K562 (cell line): ENCODE data around the gene SEPTIN12. TPM values are rescaled to one million over a fixed set of nuclear protein-coding genes. Genes with fewer than 3 reads are reported as not detected.

ENCODE experiments used
- ATAC-seq: fragments of 200-7000 bp; cut with Tn5 transposase; 3 replicates; pipeline ENCODE4 v1.9.1; 2020; ENCODE audit warnings: moderate library complexity
- BruUV-seq: library from RNA; stranded (reverse); fragments of 400-500 nt; replicated peaks from 2 replicates; lab custom pipeline; 2021; lab: Mats Ljungman, UMichigan
- CTCF ChIA-PET: fragments of 300-600 bp; formaldehyde crosslinking; extraction: SDS; loops from one replicate; lab custom pipeline; 2021; ENCODE audit warnings: low intra/inter-chr PET ratio; lab: Yijun Ruan, JAX
- POLR2A ChIA-PET: fragments of 300-600, 350-650 bp; sonication (Branson Sonifier 250); formaldehyde crosslinking; extraction: SDS; loops from one replicate; lab custom pipeline; 2021; ENCODE audit warnings: antibody characterized with exemption, inconsistent platforms; lab: Yijun Ruan, JAX
- DNase-seq, 4 experiments: peaks; one replicate each; pipeline versions ENCODE4 v3.0.0 to v3.0.0-alpha.2; 2011 to 2018; ENCODE audit warnings: low spot score in 3 of 4, mixed read lengths in 3 of 4; ENCODE audit errors: extremely low read depth in 1 of 4
- FAIRE-seq: peaks from 2 replicates; lab custom pipeline; 2011; peaks lifted over from hg19 to GRCh38; lab: Jason Lieb, UNC
- H2AFZ ChIP-seq: 2 replicates; pipeline ENCODE4 v1.6.0; 2011; ENCODE audit warnings: low read depth, low read length, control low read depth, inconsistent platforms
- H3K27ac ChIP-seq: fragments of 200-600 bp; 3 replicates; pipeline ENCODE4 v1.8.0; 2011; ENCODE audit warnings: low read depth, mild to moderate bottlenecking, control low read depth, inconsistent platforms, low read length, moderate library complexity, mixed read lengths; ENCODE audit errors: extremely low read depth
- H3K27me3 ChIP-seq, 2 experiments: fragments of 300-600 bp in 1 of 2; 2 replicates in 1 of 2; 3 replicates in 1 of 2; pipeline versions ENCODE4 v1.6.0 to v1.8.0; 2011; ENCODE audit warnings: inconsistent platforms in 2 of 2, low read length in 2 of 2, mild to moderate bottlenecking in 1 of 2, mixed read lengths in 1 of 2, moderate library complexity in 1 of 2; ENCODE audit not compliant: control insufficient read depth in 2 of 2, insufficient read depth in 2 of 2
- H3K36me3 ChIP-seq: fragments of 300-600 bp; 3 replicates; pipeline ENCODE4 v1.8.0; 2011; ENCODE audit warnings: mild to moderate bottlenecking, low read length, inconsistent platforms; ENCODE audit not compliant: control insufficient read depth, insufficient read depth
- H3K4me1 ChIP-seq, 2 experiments: fragments of 200-600 bp in 1 of 2; replicated peaks in 1 of 2; 2 replicates in 1 of 2; 3 replicates in 1 of 2; pipeline versions ENCODE4 v1.5.1 to v1.8.0; 2011; ENCODE audit warnings: inconsistent platforms in 2 of 2, low read length in 2 of 2, mild to moderate bottlenecking in 1 of 2, mixed read lengths in 1 of 2, moderate library complexity in 1 of 2; ENCODE audit not compliant: control insufficient read depth in 2 of 2, insufficient read depth in 2 of 2
- H3K4me2 ChIP-seq: 2 replicates; pipeline ENCODE4 v1.6.1; 2011; ENCODE audit warnings: low read length, control low read depth, inconsistent platforms, mixed read lengths; ENCODE audit not compliant: insufficient read depth
- H3K4me3 ChIP-seq: fragments of 200-600 bp; sonication (generic), shearing (Covaris generic); 2 replicates; pipeline ENCODE4 v1.5.1; 2016; ENCODE audit warnings: control low read depth, inconsistent platforms
- H3K79me2 ChIP-seq: fragments of 200-600 bp; 3 replicates; pipeline ENCODE4 v1.8.0; 2011; ENCODE audit warnings: low read length, inconsistent platforms; ENCODE audit not compliant: control insufficient read depth, insufficient read depth
- H3K9ac ChIP-seq, 2 experiments: 2 replicates each; pipeline versions ENCODE4 v1.6.0 to v1.6.1; 2011; ENCODE audit warnings: low read depth in 2 of 2, low read length in 2 of 2, control low read depth in 1 of 2, inconsistent platforms in 1 of 2, mild to moderate bottlenecking in 1 of 2, mixed read lengths in 1 of 2; ENCODE audit not compliant: insufficient read depth in 1 of 2
- H3K9me1 ChIP-seq: one replicate; pipeline ENCODE4 v1.6.0; 2011; ENCODE audit warnings: inconsistent platforms, mild to moderate bottlenecking, low read length, moderate library complexity; ENCODE audit not compliant: control insufficient read depth, insufficient read depth
- H3K9me3 ChIP-seq: replicated peaks from 2 replicates; pipeline ENCODE4 v1.5.1; 2011; ENCODE audit warnings: low read depth, low read length, inconsistent platforms; ENCODE audit not compliant: control insufficient read depth, insufficient read depth
- H4K20me1 ChIP-seq: replicated peaks from 2 replicates; pipeline ENCODE4 v1.6.1; 2011; ENCODE audit warnings: low read length, inconsistent platforms, mixed read lengths; ENCODE audit not compliant: control insufficient read depth, insufficient read depth
- ARHGAP35 ChIP-seq: fragments of 450-650 bp; IDR thresholded peaks from 2 replicates; pipeline ENCODE4 v1.6.1; 2018; ENCODE audit not compliant: partially characterized antibody
- EGR1 ChIP-seq: fragments of 450-650 bp; conservative IDR thresholded peaks from 2 replicates; pipeline ENCODE4 v1.6.1; 2017; ENCODE audit warnings: mild to moderate bottlenecking
- ELF1 ChIP-seq: fragments of 200-800 bp; sonication (Bioruptor generic); IDR thresholded peaks from 2 replicates; pipeline ENCODE4 v1.6.1; 2016; ENCODE audit warnings: missing genetic modification characterization, missing compliant biosample characterization
- FOXJ3 ChIP-seq: sonication (generic); formaldehyde crosslinking; IDR thresholded peaks from 2 replicates; pipeline ENCODE4 v1.4.0; 2020; ENCODE audit warnings: mild to moderate bottlenecking, missing genetic modification reagents
- JUNB ChIP-seq: fragments of 450-650 bp; formaldehyde crosslinking; conservative IDR thresholded peaks from 2 replicates; pipeline ENCODE4 v1.4.0; 2020; ENCODE audit warnings: mild to moderate bottlenecking
- KLF13 ChIP-seq: fragments of 450-650 bp; IDR thresholded peaks from 2 replicates; pipeline ENCODE4 v1.6.1; 2016; ENCODE audit warnings: missing genetic modification characterization, low read depth, mild to moderate bottlenecking, missing compliant biosample characterization, moderate library complexity, borderline replicate concordance
- PHTF2 ChIP-seq: fragments of 250-450 bp; sonication (Bioruptor Pico); IDR thresholded peaks from 2 replicates; pipeline ENCODE4 v1.5.0; 2021; ENCODE audit warnings: mild to moderate bottlenecking
- POLR2G ChIP-seq: fragments of 200-400 bp; formaldehyde crosslinking; IDR thresholded peaks from 2 replicates; pipeline ENCODE4 v1.6.1; 2017; ENCODE audit warnings: low read depth, mild to moderate bottlenecking, antibody characterized with exemption, low read length, moderate library complexity
- RBFOX2 ChIP-seq: fragments of 200-400 bp; formaldehyde crosslinking; IDR thresholded peaks from 2 replicates; pipeline ENCODE4 v1.6.1; 2017; ENCODE audit warnings: low read depth, mild to moderate bottlenecking, low read length, moderate library complexity
- SIN3A ChIP-seq, 2 experiments: fragments of 150-350 bp in 1 of 2; IDR thresholded peaks; 2 replicates each; pipeline ENCODE4 v1.6.1; 2011 to 2016; ENCODE audit warnings: borderline replicate concordance in 2 of 2, low read depth in 2 of 2, low read length in 2 of 2, mild to moderate bottlenecking in 2 of 2, moderate library complexity in 2 of 2; ENCODE audit not compliant: control insufficient read depth in 1 of 2
- SMC3 ChIP-seq: conservative IDR thresholded peaks from 2 replicates; pipeline ENCODE4 v1.6.1; 2011; ENCODE audit warnings: low read depth, low read length, improper control_type of control experiment; ENCODE audit not compliant: insufficient read depth
- ZC3H11A ChIP-seq: IDR thresholded peaks from 2 replicates; pipeline ENCODE4 v1.6.1; 2012; ENCODE audit warnings: low read depth, low read length, improper control_type of control experiment
- ZNF431 ChIP-seq: sonication (generic); formaldehyde crosslinking; IDR thresholded peaks from 2 replicates; pipeline ENCODE4 v1.8.0; 2022; ENCODE audit warnings: mild to moderate bottlenecking, missing genetic modification reagents
- WGBS: fragments of 100-300 bp; shearing (Covaris generic); methylation state at CpG from one replicate; pipeline ENCODE4 v1.1.6; 2016; ENCODE audit warnings: low coverage, mixed read lengths; ENCODE audit not compliant: insufficient coverage; ENCODE audit errors: missing lambda C conversion rate; 5-methylcytosine and 5-hydroxymethylcytosine counted together
- in situ Hi-C: fragments of 300-500 bp; cut with MboI; formaldehyde crosslinking; loops from 4 replicates; pipeline ENCODE4 v1.15.0; 2018; ENCODE audit warnings: inconsistent platforms, mixed read lengths
- intact Hi-C: fragments of 100-400 bp; cut with micrococcal nuclease; formaldehyde crosslinking; loops from 2 replicates; pipeline ENCODE4 v1.14.2; 2022
- polyA plus RNA-seq, 8 experiments: library from polyadenylated mRNA; depleted of rRNA in 4 of 8; stranded (reverse) in 5 of 8; unstranded in 3 of 8; fragments of >200 nt; fragmentation: Nextera tagmentation in 2 of 8; fragmentation: Illumina TruSeq in 1 of 8; extraction: Ambion mirVana in 2 of 8; extraction: Trizol in 1 of 8; gene quantifications; 2 replicates each; pipeline versions ENCODE4 v1.2.1 to v1.2.3, GENCODE V29; 2011 to 2014; ENCODE audit warnings: inconsistent platforms in 1 of 8, missing spikeins in 1 of 8
- total RNA-seq, 7 experiments: library from RNA; depleted of rRNA in 6 of 7; stranded (reverse); fragments of >200 nt in 6 of 7; fragmentation: Illumina TruSeq in 2 of 7; extraction: Trizol in 2 of 7; gene quantifications; 2 replicates each; pipeline versions ENCODE4 v1.2.1 to v1.2.3, GENCODE V29; 2011 to 2021; ENCODE audit warnings: low replicate concordance in 1 of 7
- TF ChIP-seq, protein P1 (sequence below): fragments of 250-450 bp; sonication (Bioruptor Pico); IDR thresholded peaks from 2 replicates; pipeline ENCODE4 v1.8.0; 2021; ENCODE audit warnings: moderate library complexity, mild to moderate bottlenecking, inconsistent platforms

The SEPTIN12 gene
- total and polyA plus RNA-seq, 9 of the 15 experiments (the other 6 are each of a cell fraction or from before 2014, with no cell fraction given), result not detected

DNA sequence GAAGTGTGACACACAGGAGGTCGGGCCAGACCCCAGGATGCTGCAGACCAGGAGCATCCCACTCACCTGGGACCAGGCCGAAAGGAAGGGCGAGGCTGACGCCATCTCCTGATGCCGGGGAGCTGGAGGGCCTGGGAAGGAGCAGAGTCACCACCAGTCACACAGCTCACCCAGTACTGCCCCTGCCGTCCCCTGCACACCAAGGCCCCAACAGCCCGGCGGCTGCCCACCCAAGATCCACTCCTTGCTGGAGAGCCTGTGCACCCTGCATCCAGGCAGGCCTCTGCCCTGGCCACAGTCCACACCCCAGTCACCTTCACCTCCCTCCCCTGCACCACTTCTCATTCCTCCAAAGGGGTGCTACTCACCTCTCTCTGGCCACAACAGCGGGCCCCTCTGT lies 25.9 kb downstream of the SEPTIN12 start:
- Histone ChIP-seq H3K4me2 (no peak overlapping the region), H3K4me1 (peaks cover 8 to 32% of the 10 kb centered on the region in 2 experiments), H3K4me3 (no peak overlapping the region), H2AFZ (no peak overlapping the region), H3K79me2 (peaks cover 21% of the 10 kb centered on the region), H3K9me3 (no peaks in the 10 kb centered on the region), H3K9me1 (no peaks in the 10 kb centered on the region), H3K27me3 (no peaks in the 10 kb centered on the region), H4K20me1 (no peaks in the 10 kb centered on the region), H3K9ac (peak overlapping the region in 1 of 2 experiments; percentile 20; a peak in 1 of 4 replicates), H3K36me3 (peaks cover 66% of the 10 kb centered on the region; the same call in 2 of the 3 replicates), H3K27ac (no peak overlapping the region)
- WGBS, result 79% methylated on average over 9 of the region's 9 CpGs
- TF ChIP-seq, protein P1, sequence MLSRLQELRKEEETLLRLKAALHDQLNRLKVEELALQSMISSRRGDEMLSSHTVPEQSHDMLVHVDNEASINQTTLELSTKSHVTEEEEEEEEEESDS (CRISPR knock-in tag), result no peak
- TF ChIP-seq RBFOX2, result peak; percentile 52
- FAIRE-seq (no peak), DNase-seq (no peak), ATAC-seq (no peak)
- no TSS peak for BruUV-seq
- CTCF ChIA-PET, result no interaction called here
- POLR2A ChIA-PET, result interaction anchor here (0.6 to 1.1 kb wide), 3 partner anchors 15 to 310 kb away, joined by 3 read pairs; no protein-coding TSS in a partner anchor
- intact Hi-C loops, result no loop called here
- in situ Hi-C loops, result no loop called here

DNA sequence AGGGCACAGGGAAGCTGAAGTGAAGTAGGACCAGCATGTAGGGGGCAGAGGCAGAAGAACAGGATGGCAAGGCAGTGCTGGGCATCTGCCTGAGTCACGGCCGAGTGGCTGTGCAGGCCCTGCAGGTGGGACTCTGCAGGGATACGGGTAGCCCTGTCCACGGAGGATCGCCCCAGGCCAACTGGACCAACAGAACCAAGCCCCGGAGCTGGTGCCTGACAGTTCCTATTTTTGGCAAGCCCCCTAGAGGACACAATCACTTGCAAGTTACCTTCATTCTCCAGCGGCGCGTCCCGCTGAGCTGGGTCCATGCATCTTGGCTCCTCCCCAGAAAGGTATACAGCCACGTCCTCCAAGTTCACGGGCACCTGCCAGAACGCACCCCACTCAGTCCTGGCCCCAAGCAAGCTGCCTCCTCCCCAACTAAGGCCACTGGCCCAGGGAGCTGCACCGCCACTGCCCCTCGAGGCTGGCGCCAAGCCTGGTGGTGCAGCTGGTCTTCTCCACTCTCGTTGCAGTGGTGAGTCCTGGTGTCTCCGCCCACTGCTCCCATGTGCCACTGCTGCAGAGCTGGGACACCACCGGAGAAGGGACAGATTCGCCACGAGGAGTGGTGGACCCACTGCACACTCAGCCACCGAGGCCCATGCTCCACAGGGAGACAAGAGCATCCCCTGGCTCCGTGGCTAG lies 27.8 kb downstream of the SEPTIN12 start:
- 93% methylated on average over 23 of the region's 23 CpGs for WGBS
- TF ChIP-seq ARHGAP35 (no peak), ELF1 (tag) (no peak), PHTF2 (CRISPR knock-in tag) (no peak), POLR2G (peak; percentile 33; the same call in 1 of the 2 replicates), JUNB (CRISPR knock-in tag) (no peak), SIN3A (IDR thresholded peaks at IDR 0.05; ENCODE audit: borderline replicate concordance in 2 of 2, control insufficient read depth in 1 of 2, low read depth in 2 of 2, low read length in 2 of 2) (no peak), FOXJ3 (no peak), ZNF431 (CRISPR knock-in tag) (no peak), ZC3H11A (no peak), KLF13 (no peak), EGR1 (no peak), RBFOX2 (peak; percentile 28; the same call in 1 of the 2 replicates), SMC3 (no peak)
- peak overlapping the region in 1 of 2 experiments; percentile 68; a peak in 2 of 4 replicates for H3K9ac ChIP-seq
- H3K27me3 ChIP-seq, result no peaks in the 10 kb centered on the region
- no peak for FAIRE-seq
- CTCF ChIA-PET, result no interaction called here
- H3K27ac ChIP-seq, result no peak overlapping the region
- H2AFZ ChIP-seq, result no peak overlapping the region
- in situ Hi-C loops (no loop called here), intact Hi-C loops (no loop called here)
- no peak overlapping the region for H3K4me2 ChIP-seq
- H3K79me2 ChIP-seq, result peaks cover 4% of the 10 kb centered on the region; the same call in 1 of the 3 replicates
- no peak overlapping the region for H3K4me3 ChIP-seq
- H4K20me1 ChIP-seq, result no peaks in the 10 kb centered on the region
- H3K9me1 ChIP-seq, result no peaks in the 10 kb centered on the region
- peaks cover 6% of the 10 kb centered on the region for H3K9me3 ChIP-seq
- POLR2A ChIA-PET, result interaction anchor here (0.6 to 1.2 kb wide), 4 partner anchors 9 to 294 kb away, joined by 3 to 5 read pairs (median 3); no protein-coding TSS in a partner anchor
- DNase-seq, result no peak
- H3K36me3 ChIP-seq, result peaks cover 76% of the 10 kb centered on the region
- ATAC-seq, result no peak
- no TSS peak for BruUV-seq
- peaks cover 0 to 16% of the 10 kb centered on the region in 2 experiments; a peak in 1 of 5 replicates for H3K4me1 ChIP-seq
